ENCODE results near the gene FAM131B.

Gene FAM131B

GRCh38 chr7:143320620-143321019, 41.9 kb downstream of the FAM131B start:
- DNase-seq, result no peak

GRCh38 chr7:143318661-143319060, 43.9 kb downstream of the FAM131B start:
- DNase-seq, result no peak

DNA sequence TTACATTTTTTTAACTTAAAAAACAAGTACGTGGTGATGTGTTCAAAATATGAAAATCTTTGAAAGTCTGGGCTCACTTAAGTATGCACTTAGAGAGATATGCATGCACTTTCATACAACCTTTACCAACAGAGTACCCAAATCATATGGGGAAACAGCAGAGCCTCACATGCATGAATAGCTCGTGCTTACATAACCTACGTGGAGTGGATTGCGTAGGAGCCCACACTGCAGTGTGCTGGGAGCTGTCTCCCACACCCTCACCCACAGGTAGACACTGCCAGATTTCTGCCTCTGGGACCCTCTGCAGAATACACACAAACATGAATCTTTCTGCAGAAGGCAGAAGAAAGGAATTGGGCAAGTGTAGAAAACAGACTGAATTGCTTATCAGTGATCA, 46.0 kb downstream of the FAM131B start:
- DNase-seq, result peak; percentile 40 to 42

GRCh38 chr7:143315776-143316175, 46.7 kb downstream of the FAM131B start, which contains the start of gene CLCN1:
CLCN1 (plus strand) TSS chr7:143316111; CDS start chr7:143316213, 102 bp downstream.
- no peak for DNase-seq

DNA sequence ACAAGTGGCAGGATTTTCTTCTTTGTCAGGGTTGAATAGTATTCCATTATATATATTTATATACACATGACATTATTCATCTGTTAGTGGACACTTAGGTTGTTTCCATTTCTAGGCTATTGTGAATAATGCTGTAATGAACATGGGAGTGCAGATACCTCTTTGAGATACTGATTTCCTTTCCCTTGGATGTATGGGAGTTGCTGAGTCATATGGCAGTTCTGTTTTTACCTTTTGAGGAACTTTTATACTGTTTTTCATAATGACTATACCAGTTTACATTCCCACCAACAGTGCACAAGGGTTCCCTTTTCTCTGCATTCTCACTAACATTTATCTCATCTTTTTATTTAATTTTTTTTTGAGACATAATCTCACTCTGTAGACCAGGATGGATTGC, 48.4 kb downstream of the FAM131B start:
- DNase-seq, result no peak

- DNase-seq, result no peak
These were observed 53.9 kb downstream of the FAM131B start for GRCh38 chr7:143308632-143309031.

DNA sequence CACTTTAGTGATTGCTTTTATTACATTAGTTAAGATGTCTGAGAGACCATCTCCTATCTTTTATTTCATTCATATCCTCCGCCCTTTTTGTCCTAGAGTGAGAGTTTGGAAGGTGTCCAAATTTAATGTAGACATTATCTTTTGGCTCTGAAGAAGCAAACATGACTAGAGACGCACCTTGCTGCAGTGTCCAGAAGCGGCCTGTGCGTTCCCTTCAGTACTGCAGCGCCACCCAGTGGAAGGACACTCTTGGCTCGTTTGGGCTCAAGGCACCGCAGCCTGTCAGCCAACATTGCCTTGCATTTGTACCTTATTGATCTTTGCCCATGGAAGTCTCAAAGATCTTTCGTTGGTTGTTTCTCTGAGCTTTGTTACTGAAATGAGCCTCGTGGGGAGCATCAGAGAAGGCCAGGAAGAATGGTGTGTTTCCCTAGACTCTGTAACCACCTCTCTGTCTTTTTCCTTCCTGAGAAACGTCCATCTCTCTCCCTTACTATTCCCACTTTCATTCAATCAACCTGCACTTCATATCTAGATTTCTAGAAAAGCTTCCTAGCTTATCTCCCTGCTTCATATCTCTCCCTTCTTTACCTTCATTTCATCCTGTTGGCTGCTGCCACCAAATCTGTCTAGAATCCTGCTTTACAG, 57.0 kb downstream of the FAM131B start:
- peak; percentile 49 to 54 for DNase-seq

- no peak for DNase-seq
These were observed 57.6 kb downstream of the FAM131B start for GRCh38 chr7:143304938-143305337.

DNA sequence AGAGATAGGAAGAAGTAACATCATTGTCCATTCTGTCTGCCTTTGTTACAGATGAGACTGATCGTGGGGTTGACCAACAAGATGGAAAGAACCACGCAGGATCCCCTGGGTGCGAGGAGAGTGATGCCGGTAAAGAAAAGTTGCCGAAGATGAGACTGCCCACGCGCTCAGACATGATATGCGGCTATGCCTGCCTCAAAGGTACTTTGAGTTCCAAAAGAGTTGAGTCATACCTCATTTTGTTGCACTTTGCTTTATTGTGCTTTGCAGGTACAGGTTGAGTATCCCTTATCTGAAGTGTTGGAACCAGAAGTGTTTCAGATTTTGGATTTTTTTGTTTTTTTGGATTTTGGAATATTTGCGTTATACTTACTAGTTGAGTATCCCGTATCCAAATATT, 58.8 kb downstream of the FAM131B start:
- DNase-seq, result no peak
